GM18498 (cell line): Measurements from ENCODE around the gene HS3ST3B1.

ENCODE experiments used
- ATAC-seq: cut with Tn5 transposase; IDR thresholded peaks from one replicate; pipeline ENCODE4 v1.9.1; 2021; ENCODE audit warnings: mild to moderate bottlenecking, moderate library complexity; ENCODE audit not compliant: unreplicated experiment

Gene HS3ST3B1

DNA sequence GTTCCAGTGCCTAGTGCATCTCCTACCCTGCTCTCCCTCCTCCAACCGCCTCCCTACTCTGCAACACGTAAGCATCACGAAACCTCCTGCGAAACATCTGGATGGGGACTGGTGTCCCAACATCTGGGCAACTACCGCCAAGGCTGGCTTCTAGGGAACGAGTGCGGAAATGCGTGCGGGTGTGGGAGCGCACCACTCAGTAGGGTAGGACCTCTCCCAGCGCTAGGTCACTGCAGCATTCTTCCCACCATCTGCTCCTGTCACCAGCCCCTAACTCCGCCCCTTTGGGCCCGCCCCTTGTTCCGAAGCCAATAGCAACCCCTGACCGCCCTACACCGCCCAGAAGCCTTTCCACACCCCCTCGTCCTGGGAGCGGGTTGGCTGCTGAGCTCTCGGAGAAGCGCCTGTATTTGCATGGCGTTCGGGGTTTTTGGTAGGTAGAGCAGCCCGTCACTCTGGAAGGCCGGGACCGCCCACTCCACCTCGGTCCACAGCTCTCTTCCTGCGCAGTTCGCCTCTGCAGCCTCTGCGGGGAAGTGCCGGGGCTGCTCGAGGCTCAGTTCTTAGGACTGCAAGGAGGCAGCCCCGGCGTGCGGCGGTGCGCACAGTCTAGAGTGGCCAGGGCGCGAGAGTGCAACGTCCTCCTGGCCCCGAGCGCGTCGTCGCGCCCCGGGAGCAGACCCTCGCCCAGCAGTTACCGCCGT lies at the start of gene HS3ST3B1:
TSS of gene HS3ST3B1 (plus strand) at position 507 of the 704 bp plus-strand sequence. CDS start 438 bp downstream, outside the sequence.
- ATAC-seq = peak; percentile 78

DNA sequence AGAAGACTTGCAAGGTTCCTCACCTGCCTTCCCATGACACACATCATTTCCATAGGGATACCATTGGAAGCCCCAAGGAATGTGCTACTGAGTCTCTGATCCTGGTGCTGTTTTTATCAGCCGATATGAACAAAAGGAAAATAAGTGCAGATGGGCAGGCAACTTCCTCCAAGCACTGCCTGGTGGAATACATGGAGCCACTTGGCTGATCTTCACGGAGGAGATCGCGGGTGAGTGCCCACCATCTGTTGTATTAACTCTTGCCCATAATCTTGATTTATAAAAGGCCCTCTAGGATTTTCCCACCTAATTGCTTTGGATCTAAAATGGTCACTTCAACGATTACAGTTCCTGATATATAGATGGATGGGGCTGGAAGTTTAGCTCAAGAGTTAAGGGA lies 39.5 kb upstream of the HS3ST3B1 start:
- no peak for ATAC-seq

DNA sequence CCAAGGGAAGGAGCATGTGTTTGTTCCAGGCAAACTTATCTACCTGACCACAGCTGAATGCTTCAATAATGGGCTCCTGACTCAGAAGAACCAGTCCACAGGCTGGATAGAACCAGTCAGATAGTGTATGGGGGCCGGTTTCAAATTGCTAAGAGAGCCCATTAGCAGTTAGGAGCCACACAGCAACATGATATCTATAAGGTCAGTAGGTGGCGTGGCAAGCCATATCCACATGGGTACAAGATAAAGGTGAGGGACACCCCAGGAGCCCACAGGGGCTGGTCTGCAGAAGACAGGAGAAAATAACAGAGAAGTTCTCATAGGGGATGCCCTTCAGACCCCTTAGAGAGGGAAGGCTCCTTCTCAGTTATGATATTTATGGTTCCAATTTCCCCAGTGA lies 32.6 kb upstream of the HS3ST3B1 start:
- no peak for ATAC-seq

DNA sequence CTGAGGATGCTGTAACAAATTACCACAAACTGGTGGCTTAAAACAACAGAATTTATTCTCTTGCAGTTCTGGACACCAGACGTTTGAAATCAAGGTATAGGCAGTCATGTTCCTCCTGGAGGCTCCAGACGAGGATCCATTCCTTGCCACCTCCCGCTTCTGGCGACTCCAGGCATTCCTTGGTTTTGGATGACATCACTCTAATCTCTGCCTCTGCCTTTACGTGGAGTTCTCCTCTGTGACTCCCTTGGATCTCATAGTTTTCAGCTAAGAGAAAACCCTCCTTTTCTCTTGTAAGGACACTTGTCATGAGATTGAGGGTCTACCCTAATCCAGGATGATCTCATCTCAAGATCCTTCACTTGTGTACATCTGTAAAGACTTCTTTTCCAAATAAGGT lies 31.4 kb upstream of the HS3ST3B1 start:
- ATAC-seq = no peak

DNA sequence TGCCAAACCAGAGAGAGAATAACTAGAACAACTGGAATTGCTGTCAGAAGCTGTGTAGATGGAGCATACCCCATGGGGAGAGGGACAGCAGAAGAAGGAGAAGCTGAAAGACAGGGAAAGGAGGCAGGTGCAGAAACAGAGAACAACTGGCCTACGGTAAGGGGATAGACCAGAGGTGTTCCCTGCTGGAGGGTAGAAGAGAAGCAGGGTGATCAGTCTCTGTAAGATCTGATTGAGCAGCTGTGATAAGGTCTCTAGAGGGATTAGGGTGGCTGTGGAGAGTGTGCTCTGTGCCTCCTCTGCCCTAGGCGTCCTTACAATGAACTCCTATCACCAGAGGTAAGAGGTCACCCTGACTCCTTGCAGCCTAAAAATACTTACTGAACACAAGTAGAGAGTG lies 30.4 kb upstream of the HS3ST3B1 start:
- no peak for ATAC-seq

DNA sequence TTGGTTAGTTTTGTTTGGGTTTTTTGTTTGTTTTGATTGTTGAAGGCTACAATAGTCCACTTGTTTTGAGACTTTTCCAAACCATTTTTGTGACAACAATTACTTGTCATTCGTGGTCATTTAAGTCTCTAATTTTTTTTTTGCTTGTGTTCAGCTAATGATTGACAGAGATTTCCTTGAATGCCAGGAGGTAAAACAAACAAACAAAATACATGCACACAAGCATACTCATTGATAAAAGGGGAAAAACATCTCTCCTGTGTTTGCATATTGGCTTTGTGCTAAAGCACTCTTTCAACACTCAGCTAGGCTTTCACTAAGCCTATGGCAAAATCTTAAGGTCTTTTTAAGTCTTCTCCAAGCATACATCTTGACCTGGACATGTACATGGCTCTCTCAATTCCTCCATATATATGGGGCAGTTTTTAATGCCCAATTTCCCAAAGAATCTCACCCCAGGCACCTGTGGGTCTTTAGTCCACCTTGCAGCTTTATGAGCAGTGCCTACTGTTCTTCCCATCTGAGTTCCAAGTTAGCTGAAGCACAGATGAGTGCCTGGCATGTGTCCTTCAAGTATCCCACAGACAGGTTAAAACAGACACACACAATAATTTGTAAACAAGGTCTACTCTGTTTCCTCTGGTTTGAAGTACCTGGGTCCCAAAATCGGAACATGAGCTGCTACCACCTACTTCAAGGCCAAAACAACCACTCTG lies 24.2 kb upstream of the HS3ST3B1 start:
- no peak for ATAC-seq

DNA sequence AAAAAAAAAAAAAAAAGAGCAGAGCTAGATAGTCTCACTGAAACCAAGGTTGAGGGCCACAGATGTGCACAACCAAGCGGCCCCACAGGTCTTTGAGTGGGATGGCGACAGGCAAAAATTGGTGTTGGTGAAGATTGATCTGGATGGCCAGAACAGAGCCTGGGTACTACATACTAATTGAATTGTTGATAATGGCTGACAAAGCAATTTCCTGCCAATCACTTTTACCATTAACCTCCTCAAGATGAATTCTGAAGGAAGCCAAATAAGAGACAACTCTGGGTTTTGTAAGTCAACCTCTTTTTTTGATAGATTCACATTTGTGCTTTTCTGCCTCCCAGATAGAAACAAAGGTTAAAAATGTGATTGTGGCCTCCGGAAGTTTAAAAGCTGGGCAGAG lies 19.4 kb upstream of the HS3ST3B1 start:
- no peak for ATAC-seq

DNA sequence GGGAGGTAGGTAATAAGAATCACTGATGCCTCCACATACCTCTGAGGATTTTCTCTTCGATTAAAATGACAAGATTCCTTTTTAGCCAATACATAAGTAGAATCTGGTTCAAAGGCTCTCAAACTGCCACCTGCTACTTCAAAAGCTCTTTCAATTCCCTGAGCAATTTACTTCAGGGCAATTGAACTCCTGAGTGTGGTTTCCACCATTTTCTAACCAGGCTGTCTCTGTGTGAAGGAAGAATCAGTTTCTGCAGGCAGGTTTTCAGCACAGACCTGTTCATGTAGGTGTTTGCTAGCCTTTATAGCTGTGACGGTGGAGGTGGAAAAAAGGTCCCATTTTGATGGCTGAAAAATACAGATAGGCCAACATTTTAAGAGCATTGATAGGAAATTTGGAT lies 18.2 kb upstream of the HS3ST3B1 start:
- no peak for ATAC-seq

DNA sequence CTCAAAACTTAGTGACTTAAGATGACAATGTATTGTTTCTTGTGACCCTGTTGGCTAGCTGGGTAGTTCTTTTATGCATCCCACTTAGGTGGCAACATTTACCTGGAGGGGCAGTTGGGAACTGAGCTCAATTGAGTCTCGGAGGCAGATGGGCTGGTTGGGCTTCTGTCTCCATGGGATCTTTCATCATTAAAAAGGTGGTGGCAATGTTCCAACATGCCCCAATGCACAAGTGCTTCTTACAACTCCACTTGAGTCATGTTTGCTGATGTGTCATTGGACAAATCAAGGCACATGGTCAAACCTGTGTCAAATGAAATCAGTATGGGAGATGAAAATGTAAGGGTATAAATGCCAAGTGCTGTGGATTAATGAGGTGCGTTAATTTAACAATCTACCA lies 11.7 kb upstream of the HS3ST3B1 start:
- no peak for ATAC-seq

DNA sequence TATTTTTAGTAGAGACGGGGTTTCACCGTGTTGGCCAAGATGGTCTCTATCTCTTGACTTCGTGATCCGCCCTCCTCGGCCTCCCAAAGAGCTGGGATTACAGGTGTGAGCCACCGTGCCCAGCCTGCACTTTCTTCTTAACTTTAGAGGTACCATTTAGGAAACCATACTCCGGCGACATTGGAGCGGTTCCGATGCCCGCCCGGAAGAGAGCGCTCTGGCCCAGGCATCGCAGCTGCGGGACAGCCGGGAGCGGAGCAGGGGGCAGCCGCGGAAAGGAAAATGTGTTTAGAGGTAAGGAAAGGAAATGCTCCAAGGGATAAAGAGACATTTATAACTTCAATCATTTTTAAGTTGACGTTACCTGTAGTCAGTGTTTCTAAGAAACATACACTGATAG lies 6.0 kb upstream of the HS3ST3B1 start:
- no peak for ATAC-seq

DNA sequence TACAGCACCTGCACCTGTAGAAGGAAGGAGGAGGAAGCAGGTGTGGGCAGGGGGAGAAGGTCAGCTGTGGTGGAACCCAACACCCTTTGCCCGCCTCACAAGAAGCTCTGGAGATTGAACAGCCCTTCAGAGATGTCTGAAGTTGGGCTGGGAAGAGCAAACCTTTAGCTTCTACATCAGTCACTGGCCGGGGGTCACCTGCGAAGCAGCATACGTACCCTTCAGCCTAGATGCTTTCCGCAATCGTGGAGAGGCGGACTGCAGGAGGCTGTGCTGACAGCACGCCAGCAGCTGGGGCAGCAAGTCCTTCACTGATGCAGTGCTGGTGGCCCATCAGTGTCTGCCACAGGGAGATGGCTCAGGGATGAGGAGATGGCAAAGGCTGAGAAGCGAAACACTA lies 5.2 kb upstream of the HS3ST3B1 start:
- ATAC-seq = no peak

DNA sequence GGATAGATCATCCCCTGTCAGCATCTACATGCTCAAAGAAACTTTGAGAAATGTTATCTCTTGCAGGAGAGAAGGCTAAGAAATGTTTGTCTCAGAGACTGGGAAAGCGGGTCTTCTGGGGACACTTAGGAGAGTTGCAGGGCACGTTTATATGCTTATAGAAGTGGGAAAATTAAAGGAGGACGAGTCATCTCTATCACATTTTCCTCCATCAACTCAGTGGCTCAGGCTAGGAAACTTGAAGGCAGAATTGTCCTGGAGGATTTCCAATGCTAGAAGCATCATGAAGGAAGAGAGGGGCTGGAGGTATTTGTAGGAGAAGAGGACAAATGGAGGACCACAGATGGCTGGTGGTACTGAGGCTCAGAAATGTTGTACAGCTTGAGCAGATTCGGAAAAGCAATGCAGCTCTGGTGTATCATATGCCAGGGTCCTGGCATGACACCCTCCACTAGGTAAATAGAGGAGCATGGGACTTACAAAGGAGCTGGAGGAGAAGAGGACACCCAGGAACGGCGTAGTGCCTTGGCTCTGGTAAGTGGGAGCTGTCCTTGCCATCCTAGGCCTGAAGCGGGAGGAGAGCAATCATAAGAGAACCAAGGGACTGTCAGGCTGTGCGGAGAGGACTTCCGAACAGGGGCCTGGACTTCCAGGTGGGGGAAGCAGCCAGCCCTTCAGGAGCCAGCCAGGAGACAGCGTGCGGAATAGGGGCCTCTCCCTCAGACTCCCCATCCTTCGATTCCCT lies 4.5 kb upstream of the HS3ST3B1 start:
- ATAC-seq = no peak

DNA sequence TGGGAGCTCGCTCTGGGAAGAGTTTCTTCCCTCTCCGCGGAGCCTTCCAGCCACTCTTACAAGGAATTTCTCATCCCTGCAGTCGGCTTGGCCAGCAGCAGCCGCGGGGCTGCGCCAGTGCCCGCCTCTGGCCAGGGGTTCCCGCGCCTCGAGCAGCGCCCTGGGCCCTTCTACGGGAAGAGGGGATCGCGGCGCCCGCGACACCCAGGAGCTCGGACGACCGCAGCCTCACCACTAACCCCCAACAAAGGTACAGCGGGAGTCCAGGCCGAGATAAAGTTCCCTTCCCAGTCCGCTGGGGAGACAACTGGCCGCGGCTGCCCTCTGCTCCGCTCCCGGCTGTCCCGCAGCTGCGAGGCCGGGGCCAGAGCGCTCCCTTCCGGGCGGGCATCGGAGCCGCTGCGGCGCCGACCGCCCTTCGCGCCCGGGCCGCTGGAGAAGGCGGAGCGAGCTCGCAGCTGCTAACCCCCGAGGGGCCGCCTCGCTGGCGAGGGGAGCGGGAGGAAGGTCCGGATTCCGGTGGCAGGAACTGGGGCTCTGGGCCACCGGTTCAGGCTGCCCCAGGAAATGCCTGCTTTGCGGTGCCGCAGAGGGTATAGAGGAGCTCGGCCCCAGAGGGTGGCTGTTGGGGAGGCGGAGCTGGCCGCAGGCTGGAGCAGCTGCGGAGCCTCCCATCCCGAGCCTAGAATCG lies 3.6 kb upstream of the HS3ST3B1 start:
- ATAC-seq = no peak

DNA sequence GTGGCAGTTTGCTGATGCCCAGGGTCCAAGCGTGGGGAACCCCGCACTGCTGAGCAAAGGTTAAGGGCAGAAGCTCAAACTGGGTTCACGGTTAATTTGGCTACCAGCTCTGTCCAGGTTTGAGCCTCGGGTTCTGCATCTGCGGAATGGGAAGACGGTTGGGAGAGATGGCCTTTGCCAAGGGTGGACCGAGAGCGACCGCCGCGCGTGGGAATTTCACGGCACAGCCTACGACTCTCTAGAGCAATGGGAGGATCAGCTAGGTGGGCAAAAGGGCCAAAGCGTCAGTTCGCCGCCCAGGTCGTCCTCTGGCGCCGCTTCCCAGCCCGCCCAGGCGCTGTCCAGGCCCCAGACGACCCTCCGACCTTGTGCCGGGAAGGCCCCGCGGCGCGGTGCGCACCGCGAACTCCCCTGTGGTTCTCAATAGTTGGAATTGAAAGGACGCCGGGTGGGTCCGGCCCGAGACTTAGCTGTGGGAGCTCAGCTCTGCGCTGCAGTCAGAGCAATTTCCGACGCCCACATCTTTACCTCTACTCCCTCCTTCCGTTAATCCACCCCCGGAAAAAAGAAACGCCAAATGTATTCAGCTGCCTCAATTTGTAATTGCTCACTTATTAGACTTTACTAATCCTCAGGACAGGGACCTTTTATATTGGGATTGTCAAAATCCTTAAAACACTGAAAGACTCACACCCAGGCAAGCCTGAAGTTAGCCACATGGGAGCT lies 2.5 kb upstream of the HS3ST3B1 start:
- ATAC-seq = no peak

DNA sequence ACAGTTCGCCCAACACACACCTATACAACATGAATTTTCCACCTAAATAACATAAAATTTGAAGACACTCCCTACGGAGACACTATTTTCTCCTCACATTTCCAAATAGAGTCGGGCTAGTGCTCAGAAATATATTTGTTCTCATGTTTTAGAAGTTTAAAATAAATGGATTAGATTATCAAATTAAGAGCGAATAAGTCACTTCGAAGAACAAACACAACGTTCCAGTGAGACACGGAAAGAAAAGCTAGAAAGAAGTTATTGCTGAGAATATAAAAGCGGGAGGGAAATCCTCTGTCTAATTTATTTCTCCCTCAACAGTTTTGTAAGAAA lies 2.0 kb upstream of the HS3ST3B1 start:
- ATAC-seq = no peak

DNA sequence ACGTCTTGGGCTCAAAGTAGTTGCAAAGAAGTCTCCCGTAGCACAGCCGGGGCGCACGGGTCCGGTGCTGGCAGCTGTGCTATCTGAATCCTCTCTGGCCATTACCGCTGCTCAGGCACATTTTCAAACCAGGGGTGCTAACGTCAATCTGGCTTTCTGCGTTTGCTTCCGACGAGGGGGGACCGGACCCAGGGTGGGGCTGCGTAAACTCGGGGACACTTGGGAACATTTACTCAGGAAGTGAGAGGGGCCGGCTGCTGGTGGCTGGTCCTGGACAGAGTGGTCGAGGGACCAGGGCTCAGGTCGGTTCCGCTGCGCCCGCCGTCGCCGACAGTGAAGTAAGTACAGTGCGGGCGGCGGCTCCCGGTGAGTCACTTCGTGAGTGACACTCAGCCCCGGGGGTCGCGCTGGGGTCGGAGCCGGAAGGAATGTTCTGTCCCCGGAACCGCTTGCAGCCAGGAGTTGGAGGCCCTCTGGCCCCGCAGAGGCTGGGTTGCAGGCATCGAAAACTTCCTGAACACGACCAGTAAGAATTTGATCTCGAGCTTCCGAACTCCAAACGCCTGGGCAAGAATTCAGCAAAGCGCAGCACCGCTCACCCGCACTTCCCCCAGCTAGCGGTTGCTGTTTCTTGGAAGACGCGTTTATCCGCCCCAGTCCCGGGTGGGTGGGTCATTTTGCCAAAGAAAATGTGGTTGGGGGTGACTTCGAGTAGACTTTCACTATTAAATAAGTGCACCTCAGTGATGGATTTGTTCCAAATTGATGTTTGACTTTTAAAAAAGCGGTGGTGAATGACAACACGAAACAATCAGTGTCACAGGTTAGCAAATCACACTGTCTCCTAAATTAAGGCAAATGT lies 1.4 kb upstream of the HS3ST3B1 start:
- ATAC-seq = no peak

DNA sequence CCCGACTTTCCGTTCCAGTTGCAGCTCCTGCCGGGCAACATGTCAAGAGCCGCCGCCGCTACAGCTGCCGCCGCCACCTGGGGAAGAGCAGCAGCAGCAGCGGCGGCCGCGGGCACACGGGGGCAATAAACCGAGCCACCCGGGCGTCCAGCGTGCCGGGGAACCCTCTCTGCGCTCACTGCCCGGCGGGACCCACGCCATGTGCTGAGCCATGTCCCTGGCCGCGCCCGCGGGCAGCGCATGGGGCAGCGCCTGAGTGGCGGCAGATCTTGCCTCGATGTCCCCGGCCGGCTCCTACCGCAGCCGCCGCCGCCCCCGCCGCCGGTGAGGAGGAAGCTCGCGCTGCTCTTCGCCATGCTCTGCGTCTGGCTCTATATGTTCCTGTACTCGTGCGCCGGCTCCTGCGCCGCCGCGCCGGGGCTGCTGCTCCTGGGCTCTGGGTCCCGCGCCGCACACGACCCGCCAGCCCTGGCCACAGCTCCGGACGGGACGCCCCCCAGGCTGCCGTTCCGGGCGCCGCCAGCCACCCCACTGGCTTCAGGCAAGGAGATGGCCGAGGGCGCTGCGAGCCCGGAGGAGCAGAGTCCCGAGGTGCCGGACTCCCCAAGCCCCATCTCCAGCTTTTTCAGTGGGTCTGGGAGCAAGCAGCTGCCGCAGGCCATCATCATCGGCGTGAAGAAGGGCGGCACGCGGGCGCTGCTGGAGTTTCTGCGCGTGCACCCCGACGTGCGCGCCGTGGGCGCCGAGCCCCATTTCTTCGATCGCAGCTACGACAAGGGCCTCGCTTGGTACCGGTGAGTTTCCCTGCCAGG lies 604 bp downstream of the HS3ST3B1 start:
- ATAC-seq = peak; percentile 2

DNA sequence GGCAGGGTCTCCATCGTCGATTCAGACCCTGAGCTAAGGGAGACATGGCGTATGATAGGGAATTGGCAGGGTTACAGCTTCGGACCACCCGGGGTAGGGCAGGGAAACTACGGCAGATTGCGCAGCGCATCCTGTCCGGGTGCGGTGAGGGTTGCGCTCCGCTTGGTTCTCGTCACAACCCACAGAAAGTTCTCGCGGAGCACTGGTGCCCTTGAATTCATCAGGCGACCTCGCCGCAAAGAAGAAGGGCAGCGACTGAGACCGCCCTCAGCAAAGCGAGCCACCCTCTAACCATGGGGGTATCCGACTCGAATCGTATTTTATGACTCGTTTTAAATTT lies 1.2 kb downstream of the HS3ST3B1 start:
- ATAC-seq = peak; percentile 40

DNA sequence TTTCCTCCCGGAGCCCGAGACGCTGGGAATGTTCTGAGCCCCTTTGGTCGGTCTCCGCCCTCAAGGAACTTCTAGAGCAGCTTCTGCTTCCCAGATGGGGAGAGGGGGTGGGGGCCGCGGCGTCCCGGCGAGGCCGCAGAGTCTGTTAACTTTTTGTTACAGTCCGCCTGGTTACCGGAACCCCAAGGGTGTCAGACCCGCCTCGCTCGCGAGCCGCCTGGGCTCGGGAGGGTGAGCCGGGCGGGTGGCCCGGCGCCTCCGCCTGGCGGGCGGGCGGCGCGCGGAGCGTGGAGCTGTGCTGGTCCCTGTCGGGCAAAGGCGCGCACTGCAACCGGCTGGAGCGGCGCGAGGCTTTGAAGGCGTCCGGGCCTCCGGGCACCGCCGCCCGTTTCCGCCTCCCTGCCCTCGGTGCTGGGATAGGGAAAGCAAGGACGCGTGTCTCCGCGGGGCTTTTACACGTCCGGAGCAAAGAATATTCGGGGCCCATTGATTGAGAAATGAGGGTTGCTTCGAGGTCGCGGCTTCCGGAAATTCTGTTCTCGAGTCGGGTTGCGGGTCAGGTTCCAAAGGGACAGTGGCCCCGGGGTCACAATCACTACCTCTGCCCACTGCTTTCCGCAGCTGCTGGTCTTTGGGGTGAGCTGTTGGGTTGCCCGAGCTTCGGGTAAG lies 1.7 kb downstream of the HS3ST3B1 start:
- peak; percentile 74 for ATAC-seq
